NOMO-1 treated with dmso at 0.1 percent for 144 hours (cell line): ENCODE results near the gene HIBCH.
"Not testable (repeated sequence)": the region's sequence is repeated elsewhere in the genome, so short reads cannot be mapped to it uniquely, and the experiment has no call there.

Experiments used
- DNase-seq: peaks from one replicate; lab custom pipeline; 2025; ENCODE audit not compliant: unreplicated experiment; lab: John Stamatoyannopoulos, UW

The HIBCH gene

DNA sequence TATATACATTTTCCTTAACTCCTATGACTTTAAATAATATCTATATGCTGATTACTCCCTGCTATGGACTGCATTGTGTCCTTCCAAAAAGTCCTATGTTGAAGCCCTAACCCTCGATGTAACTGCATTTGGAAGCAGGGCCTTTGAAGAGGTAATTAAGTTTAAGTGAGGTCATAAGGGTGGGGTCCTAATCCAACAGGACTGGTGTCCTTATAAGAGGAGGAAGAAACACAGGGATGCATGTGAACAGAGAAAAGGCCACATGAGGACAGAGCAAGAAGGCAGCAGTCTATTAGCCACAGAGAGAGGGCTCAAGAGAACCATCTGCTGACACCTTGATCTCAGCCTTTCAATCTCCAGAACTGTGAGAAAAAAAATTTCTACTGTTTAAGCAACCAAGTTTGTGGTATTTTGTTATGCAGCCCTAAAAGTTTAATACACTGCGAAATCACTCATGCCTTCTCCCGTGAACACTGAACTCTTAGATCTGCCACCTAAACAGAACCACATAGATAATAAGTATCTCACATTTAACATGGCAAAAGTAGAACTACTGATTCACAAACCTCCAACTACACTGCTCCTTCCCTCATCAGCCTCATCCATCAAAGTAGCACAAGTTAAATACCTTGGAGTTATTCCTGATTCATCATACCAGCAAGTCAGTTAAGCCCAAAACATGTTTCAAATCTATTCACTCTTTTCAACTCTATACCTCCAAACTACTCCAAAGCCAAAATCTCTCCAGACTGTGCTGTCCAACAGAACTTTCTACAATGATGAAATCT is 65.4 kb downstream of the HIBCH start:
- DNase-seq, result no peak

DNA sequence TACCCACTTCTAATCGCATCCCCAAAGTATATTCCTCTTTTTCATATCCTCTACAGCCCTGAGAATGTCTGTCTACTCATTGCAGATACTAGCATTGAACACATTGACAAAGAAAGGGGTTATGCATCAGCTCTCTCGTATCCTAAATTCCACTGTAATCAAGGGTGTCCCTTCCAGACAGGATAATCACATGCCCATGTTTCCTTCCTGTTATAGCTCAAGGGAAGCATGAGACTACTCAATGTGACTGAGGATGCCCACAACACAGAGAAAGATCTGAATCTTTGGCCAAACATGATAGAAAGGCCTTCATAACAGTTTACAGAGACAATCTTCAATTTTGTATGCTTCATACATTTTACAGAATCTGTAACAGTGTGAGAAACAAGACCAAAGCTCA is 69.2 kb downstream of the HIBCH start:
- no peak for DNase-seq

DNA sequence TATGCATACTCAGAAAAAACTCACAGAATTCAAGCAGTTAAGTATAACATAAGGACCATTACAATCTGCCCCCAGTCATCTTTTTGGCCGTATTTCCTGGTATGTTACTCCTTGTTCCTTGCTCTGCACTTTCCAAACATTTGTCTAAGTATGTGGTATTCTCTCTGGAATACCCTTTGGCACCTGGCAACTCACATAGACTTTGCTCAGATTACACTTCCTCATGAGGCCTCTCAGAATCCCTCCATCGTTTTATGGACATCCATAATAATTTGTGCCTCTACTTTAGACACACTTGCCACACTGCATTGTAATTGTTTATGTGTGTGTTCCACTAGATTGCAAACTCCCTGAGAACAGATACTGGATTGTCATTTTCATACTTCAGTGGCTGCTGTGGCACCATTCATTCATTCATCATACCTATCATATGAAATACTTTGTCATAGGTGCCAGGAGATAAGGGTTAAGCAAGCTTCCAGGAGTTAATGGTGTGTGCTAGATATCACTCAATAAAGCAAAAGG is 84.0 kb downstream of the HIBCH start:
- DNase-seq, result no peak

DNA sequence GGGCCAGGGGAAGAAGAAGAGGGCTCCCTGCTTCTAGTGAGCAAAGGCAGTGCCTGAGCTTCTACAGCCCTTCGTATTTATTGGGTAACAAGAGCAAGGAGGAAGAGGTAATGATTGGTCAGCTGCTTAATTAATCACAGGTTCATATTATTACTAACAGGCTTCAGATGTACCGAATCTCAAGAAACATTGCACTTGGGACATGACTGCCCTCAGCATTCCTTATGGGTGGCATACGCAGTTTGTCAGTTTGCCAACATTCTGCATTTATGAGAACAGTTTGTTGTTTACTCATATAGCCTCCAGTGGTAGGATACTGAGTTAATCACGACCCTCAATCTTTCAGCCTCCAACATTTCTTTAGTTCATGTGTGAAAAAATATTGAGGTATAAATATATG is 84.5 kb downstream of the HIBCH start:
- DNase-seq, result no peak

DNA sequence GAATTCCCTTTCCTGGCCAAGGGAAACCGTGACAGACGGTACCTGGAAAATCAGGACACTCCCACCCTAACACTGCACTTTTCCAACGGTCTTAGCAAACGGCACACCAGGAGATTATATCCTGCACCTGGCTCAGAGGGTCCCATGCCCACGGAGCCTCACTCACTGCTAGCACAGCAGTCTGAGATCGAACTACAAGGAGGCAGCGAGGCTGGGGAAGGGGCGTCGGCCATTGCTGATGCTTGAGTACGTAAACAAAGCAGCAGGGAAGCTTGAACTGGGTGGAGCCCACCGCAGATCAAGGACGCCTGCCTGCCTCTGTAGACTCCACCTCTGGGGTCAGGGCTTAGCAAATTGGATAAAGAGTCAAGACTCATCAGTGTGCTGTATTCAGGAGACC is 95.6 kb downstream of the HIBCH start:
- DNase-seq, result not testable (repeated sequence)

DNA sequence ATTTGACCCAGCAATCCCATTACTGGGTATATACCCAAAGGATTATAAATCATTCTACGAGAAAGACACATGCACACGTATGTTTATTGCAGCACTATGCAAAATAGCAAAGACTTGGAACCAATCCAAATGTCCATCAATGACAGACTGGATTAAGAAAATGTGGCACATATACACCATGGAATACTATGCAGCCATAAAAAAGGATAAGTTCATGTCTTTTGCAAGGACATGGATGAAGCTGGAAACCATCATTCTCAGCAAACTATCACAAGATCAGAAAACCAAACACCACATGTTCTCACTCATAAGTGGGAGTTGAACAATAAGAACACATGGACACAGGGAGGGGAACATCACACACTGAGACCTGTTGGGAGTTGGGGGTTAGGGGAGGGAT is 96.9 kb downstream of the HIBCH start:
- not testable (repeated sequence) for DNase-seq

DNA sequence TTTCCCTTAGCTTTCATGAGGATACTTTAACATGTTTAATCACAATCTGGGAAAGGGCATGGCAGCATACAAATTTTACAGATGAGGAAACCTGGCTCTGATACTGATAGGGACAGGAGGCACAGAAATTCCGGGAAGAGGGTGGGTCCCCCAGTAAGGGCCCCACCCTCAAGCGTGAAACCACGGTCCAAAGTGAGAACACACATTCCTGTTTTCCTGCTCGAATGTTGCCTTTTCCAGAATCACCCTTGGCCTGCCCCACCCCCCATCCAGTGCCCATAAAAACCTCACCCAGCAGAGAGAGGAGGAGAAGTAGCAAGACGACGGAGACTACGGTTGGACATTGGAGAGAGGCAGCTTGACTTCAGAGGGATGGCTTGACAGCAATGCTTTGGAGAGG is 98.2 kb downstream of the HIBCH start:
- DNase-seq, result no peak

DNA sequence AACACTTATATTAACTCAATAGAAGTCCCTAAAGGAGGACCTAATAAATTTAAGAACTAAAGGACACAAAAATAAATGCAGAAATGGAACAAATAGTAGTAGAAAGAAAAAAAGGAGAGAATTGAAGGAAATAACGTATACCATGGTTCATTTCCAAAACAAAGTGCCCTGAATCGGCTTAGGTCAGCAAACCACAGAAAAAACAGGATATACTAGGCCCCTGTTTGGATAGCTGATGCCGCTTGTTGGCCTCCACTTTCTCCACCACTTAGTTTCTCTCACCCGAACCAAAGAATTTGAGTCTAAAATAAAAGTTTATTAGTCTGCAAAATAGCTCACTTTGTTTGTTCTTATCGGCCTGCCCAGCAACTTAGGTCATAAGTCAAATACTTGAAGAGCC is 100.4 kb downstream of the HIBCH start:
- DNase-seq, result no peak

DNA sequence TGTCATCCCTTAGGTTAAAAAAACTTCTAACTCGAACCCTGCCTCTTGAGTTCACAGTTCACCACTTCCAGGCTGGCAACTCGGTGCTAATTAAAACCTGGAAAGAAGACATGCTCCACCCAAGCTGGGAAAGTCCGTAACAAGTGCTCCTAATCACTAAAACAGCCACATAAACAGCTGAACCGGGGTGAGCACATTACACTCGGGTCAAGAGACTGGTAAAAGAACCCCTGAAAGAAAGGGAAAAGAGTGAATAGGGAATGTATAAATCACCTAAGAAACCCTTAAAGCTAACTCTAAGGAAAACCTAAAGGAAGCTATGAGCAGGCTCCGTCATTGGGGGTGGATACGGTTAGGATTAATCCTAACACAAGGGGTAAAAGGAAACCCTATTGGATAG is 102.0 kb downstream of the HIBCH start:
- DNase-seq, result no peak

DNA sequence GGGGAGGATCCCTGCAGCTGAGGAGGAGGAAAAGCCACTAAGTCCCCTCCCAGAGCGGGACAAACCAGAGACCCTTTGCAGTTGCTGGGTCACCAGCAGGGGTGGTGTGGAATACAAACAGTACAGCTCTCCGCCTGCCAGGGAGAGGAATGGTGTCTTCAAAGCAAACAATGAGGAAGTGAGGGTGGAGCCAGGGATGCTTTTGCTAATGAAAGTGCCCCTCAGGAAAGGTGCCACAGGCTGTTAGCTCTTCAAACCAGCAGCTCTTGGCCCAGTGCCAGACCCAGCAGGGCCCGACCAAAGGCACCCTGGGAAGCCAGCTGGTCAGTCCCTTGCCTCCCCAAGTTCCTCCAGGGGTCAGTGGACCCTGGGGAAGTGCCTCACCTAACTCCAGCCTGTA is 102.8 kb downstream of the HIBCH start:
- DNase-seq, result no peak

DNA sequence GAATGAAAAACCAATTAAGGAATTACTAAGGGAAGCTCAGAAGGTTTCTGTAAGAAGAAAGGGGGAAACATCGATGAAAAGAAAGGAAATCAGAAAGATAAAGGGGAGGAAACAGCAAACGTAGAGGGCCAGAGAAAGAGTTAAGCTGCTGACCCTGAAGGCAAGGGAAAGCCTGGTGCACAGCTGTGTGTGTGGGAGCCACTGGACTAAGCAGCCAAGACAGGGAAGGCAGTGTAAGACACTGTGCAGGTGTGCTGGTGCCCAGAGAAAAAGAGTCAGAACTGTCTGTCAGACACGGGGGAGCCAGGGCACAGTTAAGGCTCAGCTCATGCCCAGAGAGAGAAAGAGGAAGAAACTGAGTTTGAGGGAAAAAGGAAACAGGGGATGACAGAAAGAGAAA is 104.0 kb downstream of the HIBCH start:
- no peak for DNase-seq

DNA sequence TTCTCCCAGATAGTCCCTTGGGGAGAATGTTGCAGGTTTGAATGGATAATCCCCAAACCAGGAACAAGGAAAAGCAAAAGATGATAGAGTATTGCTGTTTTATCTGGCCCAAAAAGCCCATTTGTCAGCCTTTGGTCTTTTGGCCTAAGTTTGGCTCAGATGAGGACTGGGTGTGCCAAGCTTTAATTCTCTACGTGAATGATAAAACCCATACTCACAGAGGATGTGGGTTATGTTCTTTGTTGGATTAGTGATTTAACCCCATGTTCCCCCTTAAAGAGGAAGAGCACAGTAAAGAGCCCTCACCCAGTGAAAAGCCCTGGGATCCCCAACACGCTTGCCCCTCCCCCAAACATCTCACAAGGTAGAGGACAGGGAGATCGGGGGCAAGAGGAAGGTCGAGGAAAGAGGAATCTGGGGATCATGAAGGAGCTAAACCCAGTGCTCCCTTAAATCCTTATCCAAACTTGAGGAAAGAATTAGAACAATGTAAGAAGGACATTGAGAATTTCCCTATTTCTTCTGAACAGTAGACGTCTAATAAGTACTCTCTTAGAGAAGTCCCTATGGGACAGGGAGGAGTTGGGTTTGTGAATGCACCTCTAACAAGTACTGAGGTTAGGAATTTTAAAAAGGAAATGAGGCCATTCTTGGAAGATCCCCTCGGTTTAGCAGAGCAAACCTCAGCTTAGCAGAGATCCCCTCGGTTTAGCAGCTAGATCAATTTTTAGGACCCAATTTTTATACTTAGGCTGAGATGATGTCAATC is 105.0 kb downstream of the HIBCH start:
- no peak for DNase-seq

DNA sequence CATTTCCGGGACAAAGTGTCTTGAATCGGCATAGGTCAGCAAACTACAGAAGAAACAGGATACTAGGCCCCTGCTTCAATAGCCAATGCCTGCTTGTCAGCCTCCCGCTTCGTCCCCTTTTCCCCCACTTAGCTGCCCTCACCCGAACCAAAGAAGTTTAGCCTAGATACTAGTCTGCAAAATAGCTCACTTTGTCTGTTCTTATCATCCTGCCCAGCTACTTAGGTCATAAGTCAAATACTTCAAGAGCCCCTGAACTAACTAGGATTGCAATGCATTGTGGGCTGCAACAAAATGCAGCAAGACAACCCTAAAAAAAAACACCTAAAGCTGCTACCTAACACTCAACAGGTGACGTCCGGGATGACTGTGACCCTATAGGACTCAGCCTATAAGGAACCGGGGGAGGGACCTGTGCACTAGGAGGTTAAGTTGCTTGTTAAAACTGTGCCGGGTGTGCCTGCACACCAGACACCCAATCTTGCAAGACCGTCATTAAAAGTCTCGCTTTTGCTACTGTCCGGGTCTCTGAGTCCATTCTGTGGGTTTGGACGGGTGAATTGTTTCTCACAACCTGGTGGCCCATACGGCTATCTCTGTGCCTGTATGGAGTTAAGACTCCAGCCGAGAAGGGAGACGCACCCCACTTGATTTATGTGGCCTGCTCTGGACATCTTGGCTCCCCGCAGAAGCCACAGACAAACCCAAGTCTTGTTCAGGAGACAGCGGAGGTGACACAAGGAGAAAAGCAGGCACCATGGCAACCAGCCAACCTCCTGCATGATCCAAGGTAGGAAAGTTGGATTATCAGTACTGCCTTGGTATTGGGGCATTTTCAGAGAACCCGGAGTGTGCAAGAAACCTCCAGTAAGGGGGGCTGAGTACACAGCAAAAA is 105.9 kb downstream of the HIBCH start:
- no peak for DNase-seq

DNA sequence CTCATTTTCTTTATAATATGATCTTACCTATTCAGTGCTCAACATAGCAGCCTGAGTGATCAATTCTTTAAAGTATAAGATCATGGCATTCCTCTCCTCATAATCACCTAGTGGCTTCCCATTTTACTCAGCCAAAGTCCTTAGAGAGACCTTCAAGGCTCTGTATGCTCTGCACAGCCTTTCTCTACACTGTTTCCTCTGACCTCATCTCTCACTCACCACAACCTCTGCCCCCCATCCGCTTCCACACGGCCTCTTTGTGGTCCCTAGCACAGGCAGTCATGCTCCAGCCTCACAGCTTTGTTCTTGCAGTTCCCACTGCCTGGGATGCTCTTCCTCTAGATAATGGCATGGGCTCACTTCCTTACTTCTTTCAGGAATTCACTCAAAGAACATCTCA is 109.2 kb downstream of the HIBCH start:
- DNase-seq, result no peak

DNA sequence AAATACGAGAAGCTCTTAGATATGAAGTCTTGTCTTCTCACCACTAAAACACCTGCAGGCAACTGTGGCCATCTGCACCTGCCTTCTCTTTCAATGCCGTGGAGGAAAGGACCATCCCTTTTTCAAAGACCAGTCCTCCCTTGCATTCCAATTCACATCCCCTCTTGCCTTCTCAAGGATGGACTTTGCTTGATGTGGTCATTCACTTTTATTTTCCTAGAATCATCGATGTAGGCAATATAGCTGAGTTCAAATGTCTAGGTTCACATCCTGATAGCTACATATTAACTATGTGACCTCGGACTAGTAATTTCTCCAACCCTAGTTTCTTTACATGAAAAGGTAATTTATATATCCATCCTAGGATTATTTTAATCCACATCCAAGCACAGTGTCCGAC is 110.1 kb downstream of the HIBCH start:
- DNase-seq, result no peak

DNA sequence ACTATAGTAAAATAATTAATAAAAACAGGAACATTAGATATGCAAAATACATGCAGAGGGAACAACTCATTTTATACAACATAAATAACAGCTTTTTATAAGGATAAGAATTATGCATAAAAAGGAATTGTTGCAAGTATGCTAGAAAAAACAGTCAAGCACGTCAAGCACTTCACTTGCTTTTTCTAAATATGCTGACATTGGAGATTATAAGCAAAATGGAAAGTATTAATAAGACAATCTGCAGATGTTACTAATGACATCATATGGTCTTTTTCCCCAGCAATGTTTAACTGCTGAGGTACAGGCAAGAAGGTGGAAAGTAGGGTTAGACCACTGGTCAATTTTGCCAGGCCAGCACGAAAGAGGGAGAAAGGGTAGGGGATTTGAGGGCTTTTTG is 111.7 kb downstream of the HIBCH start:
- DNase-seq, result no peak

DNA sequence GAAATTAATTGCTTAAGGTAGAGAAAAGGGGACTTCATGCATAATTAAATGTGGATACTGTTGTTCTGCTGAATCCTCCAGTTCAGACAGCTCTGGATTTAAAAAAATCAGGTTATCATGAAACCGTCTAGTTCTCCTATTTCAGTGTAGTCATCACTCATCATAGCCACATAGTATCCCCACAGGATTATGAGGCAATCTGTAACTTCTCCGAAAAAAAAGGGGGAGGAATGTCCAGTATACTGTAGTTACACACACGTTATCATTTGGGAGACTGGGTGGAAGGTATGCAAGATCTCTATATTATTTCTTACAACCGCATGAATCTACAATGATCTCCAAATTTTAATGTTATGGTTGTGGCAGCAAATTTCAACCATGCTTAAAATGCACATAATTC is 114.0 kb downstream of the HIBCH start:
- DNase-seq, result no peak

DNA sequence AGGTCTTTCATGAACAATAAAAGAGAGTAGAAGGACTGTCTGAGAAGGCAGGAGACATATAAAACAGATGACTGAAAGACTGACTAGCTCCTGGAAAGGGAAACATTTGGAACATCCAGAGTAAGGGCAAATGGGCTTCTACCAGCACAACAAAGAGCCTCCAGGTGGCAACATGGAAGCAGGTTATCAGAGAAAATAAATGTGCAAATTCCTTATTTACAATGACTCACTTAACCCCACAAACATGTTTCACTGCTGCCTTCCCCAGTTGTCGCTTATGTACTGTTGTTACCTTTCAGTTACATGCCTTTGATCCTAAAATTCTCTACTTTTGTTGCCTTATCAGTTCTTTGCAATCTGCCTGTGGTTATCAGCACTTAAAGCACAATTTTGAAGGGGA is 117.0 kb downstream of the HIBCH start:
- no peak for DNase-seq

DNA sequence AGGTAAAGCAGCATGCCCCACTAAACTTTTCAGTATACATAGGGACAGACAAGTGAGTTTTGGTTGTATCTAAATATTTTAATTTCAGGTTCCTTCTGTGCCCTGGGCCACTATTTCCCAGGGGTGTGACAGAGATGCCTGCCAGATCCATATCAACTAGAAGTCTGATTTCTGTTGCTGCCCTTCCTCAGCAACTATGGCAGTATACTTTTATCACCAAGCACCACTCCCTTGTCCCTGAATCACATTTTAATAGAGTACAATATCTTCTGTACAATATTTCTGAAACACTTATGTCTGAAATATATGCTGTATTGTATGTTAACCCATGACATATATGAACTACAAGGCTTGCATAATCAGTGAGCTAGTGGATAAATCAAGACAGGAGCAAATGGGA is 117.6 kb downstream of the HIBCH start:
- DNase-seq, result no peak

DNA sequence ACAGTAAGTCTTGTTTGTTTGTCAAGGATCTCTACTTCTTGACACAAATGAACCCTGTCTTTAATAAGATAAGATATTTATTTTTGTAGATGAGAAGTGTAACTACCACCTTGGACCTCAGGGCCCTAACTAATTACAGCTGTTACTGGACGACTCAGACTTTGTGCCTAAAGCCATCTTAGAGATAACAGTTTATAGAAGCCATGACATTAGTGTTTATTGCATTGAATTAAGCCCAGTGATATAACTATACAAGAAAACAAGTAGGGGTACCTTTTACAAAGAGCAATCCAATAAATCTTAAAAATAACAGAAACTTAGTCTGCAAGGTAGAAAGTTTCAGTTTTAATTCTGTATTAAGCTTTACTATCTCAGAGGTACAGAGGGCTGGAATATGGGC is 119.0 kb downstream of the HIBCH start:
- DNase-seq, result no peak

DNA sequence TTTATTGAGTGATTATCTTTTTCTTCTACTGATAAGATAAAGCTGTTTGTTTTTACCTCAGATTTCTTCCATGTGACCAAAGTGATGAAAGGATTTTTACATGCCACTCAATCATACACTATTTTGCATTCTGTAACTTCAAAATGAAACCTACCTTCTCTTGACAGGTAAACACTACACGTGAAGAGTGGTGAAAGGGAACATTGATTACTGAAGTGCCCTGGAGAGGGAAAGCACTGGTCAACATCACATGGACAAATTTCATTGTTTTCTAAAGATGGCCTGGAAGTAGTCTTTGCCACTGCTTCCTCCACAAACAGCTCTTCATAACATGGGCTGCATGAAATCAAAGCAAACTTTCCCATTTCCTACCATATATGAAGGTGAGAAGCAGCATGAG is 120.1 kb downstream of the HIBCH start:
- no peak for DNase-seq
